HCT116 (cell line): ENCODE measurements around the gene SUSD2. TPM values are rescaled to one million over a fixed set of nuclear protein-coding genes. Genes with fewer than 3 reads are reported as not detected.

Source experiments
- ATAC-seq: fragments of 200-7000 bp; cut with Tn5 transposase; 2 replicates; pipeline ENCODE4 v1.9.1; 2020; ENCODE audit warnings: mild to moderate bottlenecking, moderate library complexity
- BruUV-seq: library from RNA; stranded (reverse); fragments of 400-500 nt; replicated peaks from 2 replicates; lab custom pipeline; 2021; lab: Mats Ljungman, UMichigan
- CTCF ChIA-PET: fragments of 300-600 bp; sonication (Branson Sonifier 250); formaldehyde crosslinking; loops from one replicate; lab custom pipeline; 2021; ENCODE audit warnings: antibody characterized with exemption; lab: Charles Lee
- POLR2A ChIA-PET: fragments of 300-600, 350-600 bp; sonication (Branson Sonifier 250); formaldehyde crosslinking; loops from one replicate; lab custom pipeline; 2021; ENCODE audit warnings: antibody characterized with exemption; lab: Charles Lee
- RAD21 ChIA-PET, 2 experiments: fragments of 300-600 bp; sonication (Branson Sonifier 250); formaldehyde crosslinking; loops; one replicate each; lab custom pipeline; 2023; ENCODE audit warnings: low total read pairs in 2 of 2; ENCODE audit not compliant: uncharacterized antibody in 2 of 2, unreplicated experiment in 2 of 2, low non-redundant PET in 1 of 2; lab: Charles Lee
- DNase-seq: peaks from one replicate; pipeline ENCODE4 v3.0.0-alpha.2; 2010; ENCODE audit warnings: low read depth, low spot score
- H2AFZ ChIP-seq: fragments of 200-600 bp; shearing (Covaris generic), sonication (generic); 2 replicates; pipeline ENCODE4 v1.6.1; 2017; ENCODE audit warnings: low read depth, mixed run types, mixed read lengths, antibody characterized with exemption, low read length; ENCODE audit not compliant: poor library complexity, severe bottlenecking
- H3K27ac ChIP-seq: 2 replicates; pipeline ENCODE4 v1.5.1; 2012; ENCODE audit warnings: low read depth, low read length
- H3K27me3 ChIP-seq: fragments of 200-600 bp; sonication (generic); 2 replicates; pipeline ENCODE4 v1.6.1; 2016; ENCODE audit warnings: mixed run types, low read length, mixed read lengths; ENCODE audit not compliant: insufficient read depth
- H3K36me3 ChIP-seq, 2 experiments: fragments of 200-500 bp in 1 of 2; fragments of 200-600 bp in 1 of 2; sonication (Bioruptor generic) in 1 of 2; sonication (generic) in 1 of 2; 2 replicates each; pipeline versions ENCODE4 v1.5.1 to v1.6.1; 2014 to 2016; ENCODE audit warnings: low read length in 2 of 2, inconsistent platforms in 1 of 2, mixed read lengths in 1 of 2, mixed run types in 1 of 2; ENCODE audit not compliant: insufficient read depth in 2 of 2, control insufficient read depth in 1 of 2
- H3K4me1 ChIP-seq, 2 experiments: fragments of 200-600 bp in 1 of 2; sonication (generic) in 1 of 2; 2 replicates each; pipeline versions ENCODE4 v1.5.1 to v1.6.1; 2012 to 2017; ENCODE audit warnings: low read length in 2 of 2, inconsistent platforms in 1 of 2, mild to moderate bottlenecking in 1 of 2, mixed read lengths in 1 of 2, mixed run types in 1 of 2, moderate library complexity in 1 of 2; ENCODE audit not compliant: insufficient read depth in 2 of 2, control insufficient read depth in 1 of 2
- H3K4me2 ChIP-seq: fragments of 200-600 bp; sonication (generic); 2 replicates; pipeline ENCODE4 v1.6.1; 2017; ENCODE audit warnings: mixed run types, low read length, mixed read lengths
- H3K4me3 ChIP-seq, 2 experiments: fragments of 200-600 bp in 1 of 2; sonication (generic) in 1 of 2; replicated peaks in 1 of 2; 2 replicates each; pipeline ENCODE4 v1.5.1; 2011 to 2016; ENCODE audit warnings: low read length in 2 of 2, control low read depth in 1 of 2, low read depth in 1 of 2, mild to moderate bottlenecking in 1 of 2, mixed read lengths in 1 of 2, mixed run types in 1 of 2
- H3K79me2 ChIP-seq: fragments of 200-600 bp; sonication (generic); 2 replicates; pipeline ENCODE4 v1.6.1; 2017; ENCODE audit warnings: mild to moderate bottlenecking, mixed run types, low read length, moderate library complexity, mixed read lengths; ENCODE audit not compliant: insufficient read depth
- H3K9ac ChIP-seq: fragments of 200-600 bp; sonication (generic); 2 replicates; pipeline ENCODE4 v1.6.1; 2016; ENCODE audit warnings: low read length, mixed read lengths
- H3K9me2 ChIP-seq: fragments of 200-600 bp; sonication (generic), shearing (Covaris generic); 2 replicates; pipeline ENCODE4 v1.6.1; 2017; ENCODE audit warnings: mixed run types, mild to moderate bottlenecking, moderate library complexity; ENCODE audit not compliant: insufficient read depth
- H3K9me3 ChIP-seq, 2 experiments: fragments of 200-500 bp in 1 of 2; fragments of 200-600 bp in 1 of 2; sonication (Bioruptor generic) in 1 of 2; sonication (generic) in 1 of 2; 2 replicates each; pipeline ENCODE4 v1.6.1; 2014 to 2017; ENCODE audit warnings: low read length in 2 of 2, mixed read lengths in 2 of 2, inconsistent platforms in 1 of 2, low read depth in 1 of 2, mild to moderate bottlenecking in 1 of 2, mixed run types in 1 of 2, moderate library complexity in 1 of 2; ENCODE audit not compliant: control insufficient read depth in 1 of 2, insufficient read depth in 1 of 2
- H4K20me1 ChIP-seq: fragments of 200-600 bp; sonication (generic), shearing (Covaris generic); 2 replicates; pipeline ENCODE4 v1.6.1; 2017; ENCODE audit warnings: mixed run types, mild to moderate bottlenecking, moderate library complexity; ENCODE audit not compliant: insufficient read depth
- CEBPB ChIP-seq: IDR thresholded peaks from 2 replicates; pipeline ENCODE4 v1.6.1; 2012; ENCODE audit warnings: low read depth
- CTCF ChIP-seq, 3 experiments: fragments of 200-600 bp in 1 of 3; sonication (generic) in 1 of 3; IDR thresholded peaks in 2 of 3; conservative IDR thresholded peaks in 1 of 3; 2 replicates each; pipeline ENCODE4 v1.5.1; 2012 to 2017; ENCODE audit warnings: low read depth in 2 of 3, low read length in 2 of 3, antibody characterized with exemption in 1 of 3, borderline replicate concordance in 1 of 3, control low read depth in 1 of 3, mild to moderate bottlenecking in 1 of 3, mixed read lengths in 1 of 3, mixed run types in 1 of 3, moderate library complexity in 1 of 3; ENCODE audit not compliant: insufficient read depth in 1 of 3
- EGR1 ChIP-seq: IDR thresholded peaks from 2 replicates; pipeline ENCODE4 v1.6.1; 2012; ENCODE audit warnings: low read depth
- ELF1 ChIP-seq: IDR thresholded peaks from 2 replicates; pipeline ENCODE4 v1.6.1; 2012; ENCODE audit warnings: low read depth, borderline replicate concordance
- EZH2 ChIP-seq: fragments of 200-600 bp; sonication (generic); IDR thresholded peaks from 2 replicates; pipeline ENCODE4 v1.6.1; 2017; ENCODE audit warnings: antibody characterized with exemption, mixed run types
- EZH2phosphoT487 ChIP-seq: fragments of 200-600 bp; IDR thresholded peaks from 2 replicates; pipeline ENCODE4 v1.6.1; 2018; ENCODE audit warnings: antibody characterized with exemption, borderline replicate concordance
- FOSL1 ChIP-seq: IDR thresholded peaks from 2 replicates; pipeline ENCODE4 v1.6.1; 2012; ENCODE audit warnings: low read depth
- POLR2A ChIP-seq: IDR thresholded peaks from 2 replicates; pipeline ENCODE4 v1.7.0; 2011; ENCODE audit warnings: borderline replicate concordance; ENCODE audit not compliant: insufficient read depth, insufficient read length; ENCODE audit errors: extremely low read depth
- RAD21 ChIP-seq: IDR thresholded peaks from 2 replicates; pipeline ENCODE4 v1.6.1; 2012; ENCODE audit warnings: low read depth, mild to moderate bottlenecking
- REST ChIP-seq: IDR thresholded peaks from 2 replicates; pipeline ENCODE4 v1.6.1; 2012; ENCODE audit warnings: low read depth
- SP1 ChIP-seq: IDR thresholded peaks from 2 replicates; pipeline ENCODE4 v1.6.1; 2012; ENCODE audit warnings: low read depth
- SRF ChIP-seq: IDR thresholded peaks from 2 replicates; pipeline ENCODE4 v1.6.1; 2012; ENCODE audit warnings: low read depth
- TCF7L2 ChIP-seq: IDR thresholded peaks from 2 replicates; pipeline ENCODE4 v1.7.0; 2011; ENCODE audit warnings: borderline replicate concordance, inconsistent platforms; ENCODE audit not compliant: insufficient read depth, insufficient read length; ENCODE audit errors: extremely low read depth
- YY1 ChIP-seq: IDR thresholded peaks from 2 replicates; pipeline ENCODE4 v1.6.1; 2011; ENCODE audit warnings: low read length, low read depth, moderate library complexity, mild to moderate bottlenecking; ENCODE audit not compliant: insufficient replicate concordance; ENCODE audit errors: extremely low read depth
- ZBTB33 ChIP-seq: IDR thresholded peaks from 2 replicates; pipeline ENCODE4 v1.6.1; 2011; ENCODE audit warnings: mild to moderate bottlenecking, low read length, moderate library complexity; ENCODE audit not compliant: insufficient replicate concordance; ENCODE audit errors: extremely low read depth
- ZFX ChIP-seq: fragments of 450-650 bp; IDR thresholded peaks from 2 replicates; pipeline ENCODE4 v1.6.1; 2017
- ZNF274 ChIP-seq: fragments of 200-500 bp; sonication (Bioruptor generic); IDR thresholded peaks from 2 replicates; pipeline ENCODE4 v1.6.1; 2014; ENCODE audit warnings: mild to moderate bottlenecking, low read depth, low read length, inconsistent platforms
- intact Hi-C: fragments of 100-400 bp; cut with micrococcal nuclease; formaldehyde crosslinking; loops from 2 replicates; pipeline ENCODE4 v1.10.0; 2022
- total RNA-seq: library from RNA; stranded (reverse); gene quantifications from one replicate; pipeline ENCODE4 v1.2.1, GENCODE V29; 2021; ENCODE audit not compliant: unreplicated experiment
- TF ChIP-seq, protein P1 (sequence below): IDR thresholded peaks from 2 replicates; pipeline ENCODE4 v1.6.1; 2012
- TF ChIP-seq, protein P2 (sequence below): IDR thresholded peaks from 2 replicates; pipeline ENCODE4 v1.6.1; 2012

SUSD2 gene
- total RNA-seq, 1 experiment from 2014 or later, result 6.6 TPM

- POLR2A ChIA-PET, result no interaction called here
- Histone ChIP-seq H3K4me3 (no peak overlapping the region), H3K36me3 (peaks cover 0 to 6% of the 10 kb centered on the region in 2 experiments; a peak in 3 of 4 replicates), H3K9me3 (no peaks in the 10 kb centered on the region), H3K27me3 (no peaks in the 10 kb centered on the region), H4K20me1 (no peaks in the 10 kb centered on the region), H3K9me2 (no peaks in the 10 kb centered on the region), H3K4me1 (peaks cover 7 to 10% of the 10 kb centered on the region in 2 experiments; a peak in 3 of 4 replicates), H3K9ac (no peak overlapping the region), H3K79me2 (no peaks in the 10 kb centered on the region), H3K4me2 (no peak overlapping the region), H2AFZ (no peak overlapping the region), H3K27ac (no peak overlapping the region)
- BruUV-seq, result no TSS peak
- intact Hi-C loops, result loop anchor here (5.0 kb wide), 1 partner anchor 195 kb away; the partner anchor contains the start of gene GSTT2
- ATAC-seq (no peak), DNase-seq (no peak)
- TF ChIP-seq EZH2 (no peak), ELF1 (no peak), SP1 (no peak), FOSL1 (no peak), ZFX (no peak), YY1 (no peak), EZH2phosphoT487 (no peak), ZNF274 (no peak), CTCF (IDR thresholded peaks at IDR 0.05 in 2 of 3, conservative IDR thresholded peaks at IDR 0.05 in 1 of 3; ENCODE audit: borderline replicate concordance in 1 of 3, insufficient read depth in 1 of 3, low read depth in 2 of 3, low read length in 2 of 3) (no peak), CEBPB (no peak), POLR2A (no peak), ZBTB33 (no peak), RAD21 (no peak), TCF7L2 (no peak), SRF (no peak), EGR1 (no peak), REST (no peak)
- TF ChIP-seq, protein P1, sequence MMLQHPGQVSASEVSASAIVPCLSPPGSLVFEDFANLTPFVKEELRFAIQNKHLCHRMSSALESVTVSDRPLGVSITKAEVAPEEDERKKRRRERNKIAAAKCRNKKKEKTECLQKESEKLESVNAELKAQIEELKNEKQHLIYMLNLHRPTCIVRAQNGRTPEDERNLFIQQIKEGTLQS, result no peak
- TF ChIP-seq, protein P2, sequence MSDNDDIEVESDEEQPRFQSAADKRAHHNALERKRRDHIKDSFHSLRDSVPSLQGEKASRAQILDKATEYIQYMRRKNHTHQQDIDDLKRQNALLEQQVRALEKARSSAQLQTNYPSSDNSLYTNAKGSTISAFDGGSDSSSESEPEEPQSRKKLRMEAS, result no peak
- RAD21 ChIA-PET, result no interaction called here
- CTCF ChIA-PET, result no interaction called here
These were observed 3.8 kb upstream of the SUSD2 start for GRCh38 chr22:24177456-24177855.
